Panc1 (cell line): ENCODE data around the gene PPARD. TPM values are rescaled to one million over a fixed set of nuclear protein-coding genes. Genes with fewer than 3 reads are reported as not detected.

Experiments
- ATAC-seq: fragments of 200-7000 bp; cut with Tn5 transposase; 2 replicates; pipeline ENCODE4 v1.9.1; 2020; ENCODE audit warnings: mild to moderate bottlenecking, moderate library complexity
- BruUV-seq: library from RNA; stranded (reverse); fragments of 400-500 nt; replicated peaks from 2 replicates; lab custom pipeline; 2021; lab: Mats Ljungman, UMichigan
- CTCF ChIA-PET: fragments of 300-600 bp; sonication (Branson Sonifier 250); formaldehyde crosslinking; loops from one replicate; lab custom pipeline; 2022; ENCODE audit warnings: antibody characterized with exemption; lab: Charles Lee
- POLR2A ChIA-PET: fragments of 300-600 bp; sonication (Branson Sonifier 250); formaldehyde crosslinking; loops from one replicate; lab custom pipeline; 2022; ENCODE audit warnings: antibody characterized with exemption; lab: Charles Lee
- DNase-seq: peaks from one replicate; pipeline ENCODE4 v3.0.0-alpha.2; 2010; ENCODE audit warnings: low read depth, low spot score
- H3K27ac ChIP-seq: 2 replicates; pipeline ENCODE4 v1.5.1; 2011; ENCODE audit warnings: mild to moderate bottlenecking, low read length, inconsistent platforms
- H3K27me3 ChIP-seq: fragments of 200-500 bp; sonication (Bioruptor generic); 2 replicates; pipeline ENCODE4 v1.6.0; 2014; ENCODE audit warnings: low read length, inconsistent platforms; ENCODE audit not compliant: control insufficient read depth, insufficient read depth
- H3K36me3 ChIP-seq: fragments of 200-500 bp; sonication (Bioruptor generic); 2 replicates; pipeline ENCODE4 v1.5.1; 2014; ENCODE audit warnings: inconsistent platforms, mild to moderate bottlenecking, low read length, moderate library complexity; ENCODE audit not compliant: control insufficient read depth, insufficient read depth
- H3K4me1 ChIP-seq: 2 replicates; pipeline ENCODE4 v1.5.1; 2011; ENCODE audit warnings: inconsistent platforms, mild to moderate bottlenecking, low read length, moderate library complexity; ENCODE audit not compliant: control insufficient read depth, insufficient read depth
- H3K4me3 ChIP-seq, 2 experiments: 2 replicates each; pipeline ENCODE4 v1.5.1; 2011 to 2012; ENCODE audit warnings: low read depth in 2 of 2, low read length in 2 of 2, mild to moderate bottlenecking in 2 of 2, inconsistent platforms in 1 of 2, moderate library complexity in 1 of 2
- H3K9me3 ChIP-seq: fragments of 200-500 bp; sonication (Bioruptor generic); 2 replicates; pipeline ENCODE4 v1.5.1; 2014; ENCODE audit warnings: low read depth, mild to moderate bottlenecking, inconsistent platforms, low read length, moderate library complexity; ENCODE audit not compliant: control insufficient read depth, insufficient read depth
- POLR2AphosphoS5 ChIP-seq: IDR thresholded peaks from 2 replicates; pipeline ENCODE4 v1.6.1; 2012; ENCODE audit warnings: mild to moderate bottlenecking, low read depth, low read length, moderate library complexity
- SIN3A ChIP-seq: IDR thresholded peaks from 2 replicates; pipeline ENCODE4 v1.6.1; 2012; ENCODE audit warnings: low read depth, mild to moderate bottlenecking, low read length, moderate library complexity, borderline replicate concordance; ENCODE audit not compliant: insufficient read depth
- TCF7L2 ChIP-seq: IDR thresholded peaks from 2 replicates; pipeline ENCODE4 v1.6.1; 2011; ENCODE audit warnings: mild to moderate bottlenecking, low read depth, low read length, inconsistent platforms
- in situ Hi-C: cut with HindIII; loops from 2 replicates; pipeline ENCODE4 v1.10.0; 2016; ENCODE audit warnings: low sequenced_read_pairs, low pct_unique_long_range_greater_than_20kb
- intact Hi-C: fragments of 100-400 bp; cut with micrococcal nuclease; formaldehyde crosslinking; loops from one replicate; pipeline ENCODE4 v1.10.0; 2022; ENCODE audit not compliant: unreplicated experiment
- total RNA-seq: library from RNA; stranded (reverse); gene quantifications from one replicate; pipeline ENCODE4 v1.2.1, GENCODE V29; 2021; ENCODE audit not compliant: unreplicated experiment
- TF ChIP-seq, protein P1 (sequence below): fragments of 450-650 bp; IDR thresholded peaks from 2 replicates; pipeline ENCODE4 v1.5.1; 2017; ENCODE audit warnings: mild to moderate bottlenecking
- TF ChIP-seq, protein P2 (sequence below), 2 experiments: IDR thresholded peaks; 2 replicates each; pipeline ENCODE4 v1.6.1; 2011 to 2012; ENCODE audit warnings: low read depth in 2 of 2, control low read depth in 1 of 2, low read length in 1 of 2, mild to moderate bottlenecking in 1 of 2, moderate library complexity in 1 of 2; ENCODE audit not compliant: insufficient read depth in 1 of 2

Gene PPARD
- total RNA-seq, 1 experiment from 2014 or later: 14.4 TPM

DNA sequence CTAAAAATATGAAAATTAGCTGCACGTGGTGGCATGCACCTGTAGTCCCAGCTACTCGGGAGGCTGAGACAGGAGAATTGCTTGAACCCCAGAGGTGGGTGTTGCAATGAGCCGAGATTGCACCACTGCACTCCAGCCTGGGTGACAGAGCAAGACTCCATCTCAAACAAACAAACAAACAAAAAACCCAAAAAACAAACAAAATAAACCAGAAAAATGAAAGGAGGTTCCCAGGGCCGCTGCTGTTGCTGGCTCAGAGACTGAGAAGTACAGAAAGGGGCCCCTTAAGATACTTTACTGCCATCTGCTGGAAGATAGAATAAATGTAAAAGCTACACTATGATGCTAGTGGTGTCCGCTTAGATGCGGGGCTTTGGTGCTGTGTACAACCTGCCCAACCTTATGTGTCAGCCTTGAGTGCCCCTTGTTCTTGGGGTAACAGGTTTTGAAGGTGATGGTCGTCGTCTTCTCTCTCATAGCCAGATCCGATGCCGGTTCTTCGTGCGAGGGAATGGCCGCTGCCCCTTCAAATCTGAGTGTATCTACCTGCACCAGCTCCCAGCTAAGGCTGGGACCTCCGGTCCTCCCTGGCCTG is 107.0 kb downstream of the PPARD start:
- ChIA-PET CTCF (interaction anchor here (0.5 to 2.0 kb wide), 8 partner anchors 29 to 156 kb away, joined by 3 to 34 read pairs (median 4); partner anchors contain the start of gene PPARD), POLR2A (interaction anchor here (0.6 kb wide), 1 partner anchor 458 kb away, joined by 5 read pairs; no protein-coding TSS in a partner anchor)
- no peaks in the 10 kb centered on the region for H3K36me3 ChIP-seq
- peaks cover 18% of the 10 kb centered on the region for H3K4me1 ChIP-seq
- H3K27me3 ChIP-seq: no peaks in the 10 kb centered on the region
- in situ Hi-C loops: no loop called here
- no peak overlapping the region for H3K4me3 ChIP-seq
- no peaks in the 10 kb centered on the region for H3K9me3 ChIP-seq
- ATAC-seq: peak; percentile 83
- BruUV-seq: no TSS peak
- TF ChIP-seq, protein P1, sequence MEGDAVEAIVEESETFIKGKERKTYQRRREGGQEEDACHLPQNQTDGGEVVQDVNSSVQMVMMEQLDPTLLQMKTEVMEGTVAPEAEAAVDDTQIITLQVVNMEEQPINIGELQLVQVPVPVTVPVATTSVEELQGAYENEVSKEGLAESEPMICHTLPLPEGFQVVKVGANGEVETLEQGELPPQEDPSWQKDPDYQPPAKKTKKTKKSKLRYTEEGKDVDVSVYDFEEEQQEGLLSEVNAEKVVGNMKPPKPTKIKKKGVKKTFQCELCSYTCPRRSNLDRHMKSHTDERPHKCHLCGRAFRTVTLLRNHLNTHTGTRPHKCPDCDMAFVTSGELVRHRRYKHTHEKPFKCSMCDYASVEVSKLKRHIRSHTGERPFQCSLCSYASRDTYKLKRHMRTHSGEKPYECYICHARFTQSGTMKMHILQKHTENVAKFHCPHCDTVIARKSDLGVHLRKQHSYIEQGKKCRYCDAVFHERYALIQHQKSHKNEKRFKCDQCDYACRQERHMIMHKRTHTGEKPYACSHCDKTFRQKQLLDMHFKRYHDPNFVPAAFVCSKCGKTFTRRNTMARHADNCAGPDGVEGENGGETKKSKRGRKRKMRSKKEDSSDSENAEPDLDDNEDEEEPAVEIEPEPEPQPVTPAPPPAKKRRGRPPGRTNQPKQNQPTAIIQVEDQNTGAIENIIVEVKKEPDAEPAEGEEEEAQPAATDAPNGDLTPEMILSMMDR: peak; percentile 85
- TF ChIP-seq SIN3A: no peak
- TF ChIP-seq, protein P2, sequence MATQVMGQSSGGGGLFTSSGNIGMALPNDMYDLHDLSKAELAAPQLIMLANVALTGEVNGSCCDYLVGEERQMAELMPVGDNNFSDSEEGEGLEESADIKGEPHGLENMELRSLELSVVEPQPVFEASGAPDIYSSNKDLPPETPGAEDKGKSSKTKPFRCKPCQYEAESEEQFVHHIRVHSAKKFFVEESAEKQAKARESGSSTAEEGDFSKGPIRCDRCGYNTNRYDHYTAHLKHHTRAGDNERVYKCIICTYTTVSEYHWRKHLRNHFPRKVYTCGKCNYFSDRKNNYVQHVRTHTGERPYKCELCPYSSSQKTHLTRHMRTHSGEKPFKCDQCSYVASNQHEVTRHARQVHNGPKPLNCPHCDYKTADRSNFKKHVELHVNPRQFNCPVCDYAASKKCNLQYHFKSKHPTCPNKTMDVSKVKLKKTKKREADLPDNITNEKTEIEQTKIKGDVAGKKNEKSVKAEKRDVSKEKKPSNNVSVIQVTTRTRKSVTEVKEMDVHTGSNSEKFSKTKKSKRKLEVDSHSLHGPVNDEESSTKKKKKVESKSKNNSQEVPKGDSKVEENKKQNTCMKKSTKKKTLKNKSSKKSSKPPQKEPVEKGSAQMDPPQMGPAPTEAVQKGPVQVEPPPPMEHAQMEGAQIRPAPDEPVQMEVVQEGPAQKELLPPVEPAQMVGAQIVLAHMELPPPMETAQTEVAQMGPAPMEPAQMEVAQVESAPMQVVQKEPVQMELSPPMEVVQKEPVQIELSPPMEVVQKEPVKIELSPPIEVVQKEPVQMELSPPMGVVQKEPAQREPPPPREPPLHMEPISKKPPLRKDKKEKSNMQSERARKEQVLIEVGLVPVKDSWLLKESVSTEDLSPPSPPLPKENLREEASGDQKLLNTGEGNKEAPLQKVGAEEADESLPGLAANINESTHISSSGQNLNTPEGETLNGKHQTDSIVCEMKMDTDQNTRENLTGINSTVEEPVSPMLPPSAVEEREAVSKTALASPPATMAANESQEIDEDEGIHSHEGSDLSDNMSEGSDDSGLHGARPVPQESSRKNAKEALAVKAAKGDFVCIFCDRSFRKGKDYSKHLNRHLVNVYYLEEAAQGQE (IDR thresholded peaks at IDR 0.05; ENCODE audit: insufficient read depth in 1 of 2, low read depth in 2 of 2, low read length in 1 of 2): no peak
- TF ChIP-seq TCF7L2: no peak
- DNase-seq: no peak
- H3K27ac ChIP-seq: no peak overlapping the region
- intact Hi-C loops: loop anchor here (1.0 kb wide), 2 partner anchors 107 to 155 kb away; partner anchors contain the start of gene PPARD

DNA sequence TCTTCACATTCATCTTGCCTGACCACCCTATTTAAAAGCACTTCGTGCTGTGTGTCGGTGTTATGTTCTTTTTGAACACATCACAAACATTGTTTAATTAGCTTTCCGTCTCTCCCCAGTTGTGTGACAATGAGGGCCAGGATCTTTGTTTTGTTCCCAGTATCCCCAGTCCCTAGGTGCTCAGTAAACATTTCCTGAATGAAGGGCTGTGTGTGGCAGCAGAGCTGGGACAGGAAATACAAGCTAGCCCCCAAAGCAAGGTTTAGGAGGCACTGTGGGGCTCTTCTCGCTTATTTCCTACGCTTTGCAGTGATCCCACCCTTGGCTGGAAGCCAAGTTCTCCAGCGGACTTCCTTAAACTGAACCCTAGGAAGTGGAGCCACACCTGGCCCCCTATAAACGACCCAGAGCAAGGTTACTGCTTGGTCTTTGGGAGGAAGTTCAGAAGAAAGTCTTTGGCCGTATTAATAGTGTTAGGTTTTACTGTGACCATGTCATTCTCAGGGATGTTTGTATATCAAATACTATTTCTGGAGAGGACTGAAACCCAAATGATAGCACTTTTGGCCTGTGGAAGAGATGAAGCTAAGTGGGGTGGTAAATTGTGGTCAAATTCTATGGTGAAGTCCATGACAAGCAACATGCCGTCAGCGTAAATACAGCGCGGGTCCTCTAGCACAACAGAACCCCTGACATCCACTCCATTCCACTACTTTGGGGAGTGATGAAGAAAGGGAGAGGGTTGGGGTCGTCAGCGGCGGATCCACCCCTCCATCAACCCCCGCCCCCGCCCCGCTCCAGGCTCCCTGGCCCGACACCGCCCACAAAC is 109.2 kb downstream of the PPARD start:
- peaks cover 18% of the 10 kb centered on the region for H3K4me1 ChIP-seq
- TF ChIP-seq, protein P1: no peak
- TF ChIP-seq SIN3A (no peak), TCF7L2 (no peak), POLR2AphosphoS5 (no peak)
- TF ChIP-seq, protein P2 (IDR thresholded peaks at IDR 0.05; ENCODE audit: insufficient read depth in 1 of 2, low read depth in 2 of 2, low read length in 1 of 2): no peak
- ChIA-PET CTCF (interaction anchor here (0.6 to 1.9 kb wide), 5 partner anchors 50 to 215 kb away, joined by 3 to 5 read pairs (median 3); partner anchors contain the start of gene PPARD), POLR2A (no interaction called here)
- intact Hi-C loops: no loop called here
- in situ Hi-C loops: no loop called here
- ATAC-seq (no peak), DNase-seq (no peak)
- no peaks in the 10 kb centered on the region for H3K9me3 ChIP-seq
- H3K36me3 ChIP-seq: no peaks in the 10 kb centered on the region
- peak overlapping the region; percentile 62 to 65 for H3K4me3 ChIP-seq
- no TSS peak for BruUV-seq
- no peaks in the 10 kb centered on the region for H3K27me3 ChIP-seq
- no peak overlapping the region; the same call in 1 of the 2 replicates for H3K27ac ChIP-seq
